Esophagus muscularis mucosa (tissue), 4 donors: ENCODE measurements around the gene DPYD.

Experiments used
- EP300 ChIP-seq: sonication (generic); formaldehyde crosslinking; IDR thresholded peaks from one replicate; pipeline ENCODE4 v1.6.1; 2017; ENCODE audit warnings: antibody characterized with exemption
- POLR2A ChIP-seq: fragments of 450-650 bp; IDR thresholded peaks from one replicate; pipeline ENCODE4 v1.6.1; 2017; ENCODE audit warnings: antibody characterized with exemption, moderate library complexity, mild to moderate bottlenecking, low read depth
- POLR2AphosphoS5 ChIP-seq, 2 donors: sonication (generic); formaldehyde crosslinking; IDR thresholded peaks; one replicate each; pipeline ENCODE4 v1.6.1; 2017; ENCODE audit warnings: antibody characterized with exemption in 2 of 2
- TF ChIP-seq, protein P1 (sequence below), 3 experiments: fragments of 200-600 bp in 2 of 3; fragments of 450-650 bp in 1 of 3; sonication (generic) in 2 of 3; IDR thresholded peaks; one replicate each; pipeline ENCODE4 v1.5.1; 2017 to 2019; ENCODE audit warnings: antibody characterized with exemption in 3 of 3, mild to moderate bottlenecking in 2 of 3, moderate library complexity in 1 of 3

DNA sequence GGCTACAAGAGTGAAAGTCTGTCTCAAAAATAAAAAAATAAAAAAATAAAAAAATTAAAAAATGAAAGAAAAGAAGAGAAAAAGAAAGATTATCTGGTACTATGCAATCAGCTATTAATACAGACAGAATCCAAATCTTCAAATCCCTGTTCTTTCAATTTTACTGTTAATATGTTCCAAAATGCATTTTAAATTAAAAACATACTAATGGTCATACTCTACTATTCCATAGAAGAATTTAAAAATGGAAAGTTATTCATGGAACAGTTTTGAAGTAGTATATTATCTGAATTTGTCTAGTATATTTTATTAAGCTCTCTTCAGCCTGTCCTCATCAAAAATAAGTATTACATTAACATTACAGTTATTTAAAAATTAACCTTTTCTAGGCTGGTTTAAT is 769.2 kb downstream of the DPYD start:
- TF ChIP-seq, protein P1, sequence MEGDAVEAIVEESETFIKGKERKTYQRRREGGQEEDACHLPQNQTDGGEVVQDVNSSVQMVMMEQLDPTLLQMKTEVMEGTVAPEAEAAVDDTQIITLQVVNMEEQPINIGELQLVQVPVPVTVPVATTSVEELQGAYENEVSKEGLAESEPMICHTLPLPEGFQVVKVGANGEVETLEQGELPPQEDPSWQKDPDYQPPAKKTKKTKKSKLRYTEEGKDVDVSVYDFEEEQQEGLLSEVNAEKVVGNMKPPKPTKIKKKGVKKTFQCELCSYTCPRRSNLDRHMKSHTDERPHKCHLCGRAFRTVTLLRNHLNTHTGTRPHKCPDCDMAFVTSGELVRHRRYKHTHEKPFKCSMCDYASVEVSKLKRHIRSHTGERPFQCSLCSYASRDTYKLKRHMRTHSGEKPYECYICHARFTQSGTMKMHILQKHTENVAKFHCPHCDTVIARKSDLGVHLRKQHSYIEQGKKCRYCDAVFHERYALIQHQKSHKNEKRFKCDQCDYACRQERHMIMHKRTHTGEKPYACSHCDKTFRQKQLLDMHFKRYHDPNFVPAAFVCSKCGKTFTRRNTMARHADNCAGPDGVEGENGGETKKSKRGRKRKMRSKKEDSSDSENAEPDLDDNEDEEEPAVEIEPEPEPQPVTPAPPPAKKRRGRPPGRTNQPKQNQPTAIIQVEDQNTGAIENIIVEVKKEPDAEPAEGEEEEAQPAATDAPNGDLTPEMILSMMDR (IDR thresholded peaks at IDR 0.05) = no peak
- TF ChIP-seq POLR2AphosphoS5 (IDR thresholded peaks at IDR 0.05) = no peak
- TF ChIP-seq POLR2A = no peak
- no peak for TF ChIP-seq EP300
